Retinal pigment epithelial cell (primary cell): Measurements from ENCODE around the gene FXR1.

Experiments
- DNase-seq: peaks from one replicate; pipeline ENCODE4 v3.0.0-alpha.2; 2010; ENCODE audit warnings: low read depth
- H3K4me3 ChIP-seq: 2 replicates; pipeline ENCODE4 v1.5.1; 2011; ENCODE audit warnings: mild to moderate bottlenecking, low read length, control low read depth, moderate library complexity
- CTCF ChIP-seq: conservative IDR thresholded peaks from 2 replicates; pipeline ENCODE4 v1.5.1; 2011; ENCODE audit warnings: low read depth, low read length, control low read depth, inconsistent platforms

The FXR1 gene

GRCh38 chr3:180934638-180935037 is 22.2 kb downstream of the FXR1 start:
- DNase-seq, result no peak
- TF ChIP-seq CTCF, result no peak
- no peak overlapping the region for H3K4me3 ChIP-seq

GRCh38 chr3:180940826-180941225 is 28.4 kb downstream of the FXR1 start:
- no peak for TF ChIP-seq CTCF
- no peak overlapping the region for H3K4me3 ChIP-seq
- no peak for DNase-seq

- no peak for DNase-seq
Observed at GRCh38 chr3:180947761-180948390, 35.4 kb downstream of the FXR1 start.

GRCh38 chr3:180959691-180960090 is 47.2 kb downstream of the FXR1 start:
- H3K4me3 ChIP-seq, result no peak overlapping the region
- no peak for TF ChIP-seq CTCF
- no peak for DNase-seq

More at GRCh38 chr3:180947761-180948390, 35.4 kb downstream of the FXR1 start:
- no peak overlapping the region for H3K4me3 ChIP-seq
- no peak for TF ChIP-seq CTCF

- no peak for DNase-seq
- no peak for TF ChIP-seq CTCF
- H3K4me3 ChIP-seq, result no peak overlapping the region
Observed at GRCh38 chr3:180961087-180961486, 48.6 kb downstream of the FXR1 start.

GRCh38 chr3:180961552-180961951 is 49.1 kb downstream of the FXR1 start:
- TF ChIP-seq CTCF, result no peak
- no peak overlapping the region for H3K4me3 ChIP-seq

GRCh38 chr3:180962530-180962929 is 50.1 kb downstream of the FXR1 start:
- H3K4me3 ChIP-seq, result no peak overlapping the region
- no peak for DNase-seq
- TF ChIP-seq CTCF, result no peak

More at GRCh38 chr3:180961552-180961951, 49.1 kb downstream of the FXR1 start:
- no peak for DNase-seq
